ENCODE data around the gene RNF40.

The RNF40 gene

GRCh38 chr16:30761928-30762902 lies at the start of gene RNF40, which contains the start of gene CFAP119:
Gene RNF40, plus strand, starts transcription at chr16:30762322. Its CDS starts 224 bp downstream, at chr16:30762546.
Gene CFAP119, minus strand, starts transcription at chr16:30762062. Its CDS starts 314 bp downstream, at chr16:30761748.
- peak; percentile 83 to 90 (median 84) for DNase-seq (ENCODE audit: low read depth in 3 of 3)

GRCh38 chr16:30715750-30716445 lies 46.2 kb upstream of the RNF40 start:
- DNase-seq (ENCODE audit: low read depth in 3 of 3), result peak in 2 of 3 experiments; percentile 18 to 19

GRCh38 chr16:30720086-30720485 lies 42.0 kb upstream of the RNF40 start:
- DNase-seq (ENCODE audit: low read depth in 3 of 3), result no peak

GRCh38 chr16:30720694-30721093 lies 41.4 kb upstream of the RNF40 start:
- no peak for DNase-seq (ENCODE audit: low read depth in 3 of 3)

GRCh38 chr16:30721167-30721566 lies 41.0 kb upstream of the RNF40 start:
- no peak for DNase-seq (ENCODE audit: low read depth in 3 of 3)

GRCh38 chr16:30721606-30722005 lies 40.5 kb upstream of the RNF40 start:
- DNase-seq (ENCODE audit: low read depth in 3 of 3), result no peak

GRCh38 chr16:30722443-30722842 lies 39.7 kb upstream of the RNF40 start:
- DNase-seq (ENCODE audit: low read depth in 3 of 3), result no peak

GRCh38 chr16:30722916-30723315 lies 39.2 kb upstream of the RNF40 start:
- no peak for DNase-seq (ENCODE audit: low read depth in 3 of 3)

- DNase-seq (ENCODE audit: low read depth in 3 of 3), result no peak
Measured at GRCh38 chr16:30723725-30724355, 38.3 kb upstream of the RNF40 start.

- DNase-seq (ENCODE audit: low read depth in 3 of 3), result no peak
Measured at GRCh38 chr16:30724641-30725417, 37.3 kb upstream of the RNF40 start.

GRCh38 chr16:30725418-30725792 lies 36.7 kb upstream of the RNF40 start:
- no peak for DNase-seq (ENCODE audit: low read depth in 3 of 3)

GRCh38 chr16:30728321-30728720 lies 33.8 kb upstream of the RNF40 start:
- DNase-seq (ENCODE audit: low read depth in 3 of 3), result no peak

- no peak for DNase-seq (ENCODE audit: low read depth in 3 of 3)
Measured at GRCh38 chr16:30728899-30729672, 33.0 kb upstream of the RNF40 start.

GRCh38 chr16:30731411-30731810 lies 30.7 kb upstream of the RNF40 start:
- DNase-seq (ENCODE audit: low read depth in 3 of 3), result no peak

GRCh38 chr16:30736995-30737793 lies 24.9 kb upstream of the RNF40 start:
- no peak for DNase-seq (ENCODE audit: low read depth in 3 of 3)

- DNase-seq (ENCODE audit: low read depth in 3 of 3), result no peak
Measured at GRCh38 chr16:30737794-30738648, 24.1 kb upstream of the RNF40 start.

GRCh38 chr16:30738984-30739951 lies 22.9 kb upstream of the RNF40 start:
- no peak for DNase-seq (ENCODE audit: low read depth in 3 of 3)

All from stimulated activated CD4-positive, alpha-beta T cell treated with anti-CD3 and anti-CD28 coated beads, TNF-alpha, amount 100 ng/mL, for 24 hours (primary cell).